ENCODE data around the gene MYLK4.
A peak's percentile ranks its signal among the peaks of the same experiment; 100 is the strongest.

MYLK4 gene
- total RNA-seq, result 2.3 to 6.0 (median 4.6) reads per million in 4 experiments

GRCh38 chr6:2750832-2751231 is at the start of gene MYLK4:
Gene MYLK4, minus strand, starts transcription at chr6:2750922. Its CDS starts 1,628 bp downstream, at chr6:2749294.
- no peak for DNase-seq

- DNase-seq, result no peak
Observed at GRCh38 chr6:2799936-2800527, 49.3 kb upstream of the MYLK4 start.

- DNase-seq, result no peak
Observed at GRCh38 chr6:2798586-2799134, 47.9 kb upstream of the MYLK4 start.

- no peak for DNase-seq
Observed at GRCh38 chr6:2797564-2798031, 46.9 kb upstream of the MYLK4 start.

GRCh38 chr6:2796861-2797260 is 46.1 kb upstream of the MYLK4 start:
- DNase-seq, result no peak

GRCh38 chr6:2795956-2796355 is 45.2 kb upstream of the MYLK4 start:
- DNase-seq, result no peak

GRCh38 chr6:2795162-2795561 is 44.4 kb upstream of the MYLK4 start:
- DNase-seq, result no peak

GRCh38 chr6:2794171-2794730 is 43.5 kb upstream of the MYLK4 start:
- DNase-seq, result no peak

GRCh38 chr6:2793534-2794151 is 42.9 kb upstream of the MYLK4 start:
- DNase-seq, result no peak

GRCh38 chr6:2792330-2793110 is 41.8 kb upstream of the MYLK4 start:
- DNase-seq, result no peak

GRCh38 chr6:2791450-2791974 is 40.8 kb upstream of the MYLK4 start:
- DNase-seq, result no peak

- DNase-seq, result peak; percentile 13
Observed at GRCh38 chr6:2790588-2791449, 40.1 kb upstream of the MYLK4 start.

GRCh38 chr6:2786269-2786668 is 35.5 kb upstream of the MYLK4 start:
- DNase-seq, result no peak

GRCh38 chr6:2784930-2785329 is 34.2 kb upstream of the MYLK4 start:
- no peak for DNase-seq

GRCh38 chr6:2784061-2784460 is 33.3 kb upstream of the MYLK4 start:
- no peak for DNase-seq

- no peak for DNase-seq
Observed at GRCh38 chr6:2783188-2783963, 32.7 kb upstream of the MYLK4 start.

- DNase-seq, result no peak
Observed at GRCh38 chr6:2782825-2783187, 32.1 kb upstream of the MYLK4 start.

GRCh38 chr6:2782356-2782708 is 31.6 kb upstream of the MYLK4 start:
- no peak for DNase-seq

- DNase-seq, result no peak
Observed at GRCh38 chr6:2781685-2782355, 31.1 kb upstream of the MYLK4 start.

- no peak for DNase-seq
Observed at GRCh38 chr6:2780102-2780737, 29.5 kb upstream of the MYLK4 start.

All from effector CD8-positive, alpha-beta T cell (primary cell).